Suprapubic skin (tissue), 3 donors: ENCODE results near the gene GPR148.

Experiments used
- CTCF ChIP-seq, 2 donors: fragments of 200-600 bp in 1 of 2; fragments of 450-650 bp in 1 of 2; sonication (generic) in 1 of 2; IDR thresholded peaks; one replicate each; pipeline ENCODE4 v1.5.1; 2016 to 2019; ENCODE audit warnings: antibody characterized with exemption in 2 of 2, mild to moderate bottlenecking in 1 of 2, moderate library complexity in 1 of 2
- POLR2A ChIP-seq, 2 donors: fragments of 450-650 bp; IDR thresholded peaks; one replicate each; pipeline ENCODE4 v1.6.1; 2017; ENCODE audit warnings: antibody characterized with exemption in 2 of 2, mild to moderate bottlenecking in 2 of 2, moderate library complexity in 2 of 2

GRCh38 chr2:130762910-130763385, 34.1 kb downstream of the GPR148 start:
- TF ChIP-seq CTCF (IDR thresholded peaks at IDR 0.05) (no peak), POLR2A (IDR thresholded peaks at IDR 0.05) (no peak)
